Prostate gland (tissue), 2 donors: ENCODE results near the gene JDP2.

ENCODE experiments used
- CTCF ChIP-seq, 4 experiments: fragments of 200-600 bp in 2 of 4; fragments of 450-650 bp in 2 of 4; sonication (generic) in 2 of 4; IDR thresholded peaks; 1 replicate in 3 of 4; 2 replicates in 1 of 4; pipeline ENCODE4 v1.5.1; 2016 to 2019; ENCODE audit warnings: antibody characterized with exemption in 4 of 4, mild to moderate bottlenecking in 2 of 4, moderate library complexity in 2 of 4
- POLR2A ChIP-seq: fragments of 450-650 bp; IDR thresholded peaks from one replicate; pipeline ENCODE4 v1.6.1; 2016; ENCODE audit warnings: antibody characterized with exemption, mild to moderate bottlenecking

- no peak for TF ChIP-seq CTCF (IDR thresholded peaks at IDR 0.05)
- no peak for TF ChIP-seq POLR2A
These were observed 3.3 kb upstream of the JDP2 start for GRCh38 chr14:75424496-75424895.
